ENCODE measurements around the gene PCARE.

The PCARE gene

DNA sequence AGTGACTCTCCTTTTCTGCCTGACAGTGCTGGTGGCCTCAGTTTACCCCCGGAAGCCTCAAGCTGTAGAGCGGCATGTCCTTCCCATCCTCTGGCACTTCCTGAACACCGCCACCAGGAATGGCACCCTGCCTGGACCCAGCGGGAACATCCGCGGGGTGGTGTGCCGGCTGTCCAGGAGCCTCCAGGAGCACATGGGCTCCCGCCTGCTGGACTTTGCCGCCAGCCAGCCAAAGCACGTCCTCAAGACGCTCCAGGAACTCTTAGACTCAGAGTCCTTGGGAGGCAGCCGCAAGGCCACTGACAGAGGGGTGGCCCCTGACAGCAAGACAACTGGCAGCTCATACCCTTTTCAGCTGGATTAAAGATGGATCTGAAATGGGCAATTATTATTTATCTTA is 22.6 kb downstream of the PCARE start:
- no peak for DNase-seq (ENCODE audit: extremely low spot score)
- CTCF ChIA-PET: no interaction called here
- TF ChIP-seq L3MBTL2 (conservative IDR thresholded peaks at IDR 0.05) (no peak), SUZ12 (IDR thresholded peaks at IDR 0.05) (no peak), BHLHE40 (IDR thresholded peaks at IDR 0.05; ENCODE audit: borderline replicate concordance) (no peak), ELF4 (IDR thresholded peaks at IDR 0.05) (no peak), FOXM1 (IDR thresholded peaks at IDR 0.05; ENCODE audit: borderline replicate concordance) (no peak), HDGF (IDR thresholded peaks at IDR 0.05; ENCODE audit: borderline replicate concordance) (no peak), ZNF384 (IDR thresholded peaks at IDR 0.05) (no peak), ARNT (IDR thresholded peaks at IDR 0.05) (no peak), FOXA1 (IDR thresholded peaks at IDR 0.05) (no peak), CTBP1 (IDR thresholded peaks at IDR 0.05; ENCODE audit: borderline replicate concordance) (no peak), FOXK2 (IDR thresholded peaks at IDR 0.05) (no peak), LEF1 (IDR thresholded peaks at IDR 0.05; ENCODE audit: borderline replicate concordance) (no peak), SP1 (IDR thresholded peaks at IDR 0.05) (no peak), TARDBP (IDR thresholded peaks at IDR 0.05) (no peak), NFRKB (IDR thresholded peaks at IDR 0.05) (no peak)
- TF ChIP-seq, protein P1, sequence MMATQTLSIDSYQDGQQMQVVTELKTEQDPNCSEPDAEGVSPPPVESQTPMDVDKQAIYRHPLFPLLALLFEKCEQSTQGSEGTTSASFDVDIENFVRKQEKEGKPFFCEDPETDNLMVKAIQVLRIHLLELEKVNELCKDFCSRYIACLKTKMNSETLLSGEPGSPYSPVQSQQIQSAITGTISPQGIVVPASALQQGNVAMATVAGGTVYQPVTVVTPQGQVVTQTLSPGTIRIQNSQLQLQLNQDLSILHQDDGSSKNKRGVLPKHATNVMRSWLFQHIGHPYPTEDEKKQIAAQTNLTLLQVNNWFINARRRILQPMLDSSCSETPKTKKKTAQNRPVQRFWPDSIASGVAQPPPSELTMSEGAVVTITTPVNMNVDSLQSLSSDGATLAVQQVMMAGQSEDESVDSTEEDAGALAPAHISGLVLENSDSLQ (IDR thresholded peaks at IDR 0.05): no peak
- POLR2A ChIA-PET: no interaction called here

DNA sequence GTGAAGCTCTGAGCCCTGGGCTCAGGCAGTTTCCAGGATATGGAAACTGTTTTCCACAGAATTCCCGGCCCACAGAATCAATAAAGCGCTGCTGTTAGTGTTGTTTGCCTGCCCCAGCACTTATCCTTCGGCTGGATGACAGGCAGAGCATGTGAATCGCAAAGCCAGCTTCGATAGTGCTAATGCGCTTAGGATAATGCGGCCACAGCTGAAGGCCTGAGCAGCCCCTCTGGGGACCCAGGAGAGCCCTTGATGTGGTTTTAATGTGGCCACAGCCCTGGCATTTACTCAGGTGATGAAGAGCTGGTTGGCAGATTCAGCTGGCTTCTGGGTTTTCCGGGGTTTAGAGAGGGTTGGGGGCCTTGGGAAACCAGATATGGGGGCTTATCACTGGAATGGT is 23.7 kb downstream of the PCARE start:
- DNase-seq (ENCODE audit: extremely low spot score): no peak
- ChIA-PET POLR2A (no interaction called here), CTCF (interaction anchor here (0.5 kb wide), 1 partner anchor 1065 kb away, joined by 3 read pairs; no protein-coding TSS in a partner anchor)
- no peak for TF ChIP-seq L3MBTL2 (conservative IDR thresholded peaks at IDR 0.05)
- no peak for TF ChIP-seq ZNF384 (IDR thresholded peaks at IDR 0.05)
- TF ChIP-seq FOXM1 (IDR thresholded peaks at IDR 0.05; ENCODE audit: borderline replicate concordance): no peak
- TF ChIP-seq BHLHE40 (IDR thresholded peaks at IDR 0.05; ENCODE audit: borderline replicate concordance): no peak
- no peak for TF ChIP-seq ARNT (IDR thresholded peaks at IDR 0.05)
- TF ChIP-seq HDGF (IDR thresholded peaks at IDR 0.05; ENCODE audit: borderline replicate concordance): no peak
- TF ChIP-seq LEF1 (IDR thresholded peaks at IDR 0.05; ENCODE audit: borderline replicate concordance): no peak
- TF ChIP-seq CTBP1 (IDR thresholded peaks at IDR 0.05; ENCODE audit: borderline replicate concordance): no peak
- TF ChIP-seq, protein P1 (IDR thresholded peaks at IDR 0.05): no peak
- no peak for TF ChIP-seq NFRKB (IDR thresholded peaks at IDR 0.05)
- TF ChIP-seq ELF4 (IDR thresholded peaks at IDR 0.05): no peak
- no peak for TF ChIP-seq FOXA1 (IDR thresholded peaks at IDR 0.05)
- TF ChIP-seq FOXK2 (IDR thresholded peaks at IDR 0.05): no peak
- no peak for TF ChIP-seq TARDBP (IDR thresholded peaks at IDR 0.05)
- TF ChIP-seq SP1 (IDR thresholded peaks at IDR 0.05): no peak
- no peak for TF ChIP-seq SUZ12 (IDR thresholded peaks at IDR 0.05)

DNA sequence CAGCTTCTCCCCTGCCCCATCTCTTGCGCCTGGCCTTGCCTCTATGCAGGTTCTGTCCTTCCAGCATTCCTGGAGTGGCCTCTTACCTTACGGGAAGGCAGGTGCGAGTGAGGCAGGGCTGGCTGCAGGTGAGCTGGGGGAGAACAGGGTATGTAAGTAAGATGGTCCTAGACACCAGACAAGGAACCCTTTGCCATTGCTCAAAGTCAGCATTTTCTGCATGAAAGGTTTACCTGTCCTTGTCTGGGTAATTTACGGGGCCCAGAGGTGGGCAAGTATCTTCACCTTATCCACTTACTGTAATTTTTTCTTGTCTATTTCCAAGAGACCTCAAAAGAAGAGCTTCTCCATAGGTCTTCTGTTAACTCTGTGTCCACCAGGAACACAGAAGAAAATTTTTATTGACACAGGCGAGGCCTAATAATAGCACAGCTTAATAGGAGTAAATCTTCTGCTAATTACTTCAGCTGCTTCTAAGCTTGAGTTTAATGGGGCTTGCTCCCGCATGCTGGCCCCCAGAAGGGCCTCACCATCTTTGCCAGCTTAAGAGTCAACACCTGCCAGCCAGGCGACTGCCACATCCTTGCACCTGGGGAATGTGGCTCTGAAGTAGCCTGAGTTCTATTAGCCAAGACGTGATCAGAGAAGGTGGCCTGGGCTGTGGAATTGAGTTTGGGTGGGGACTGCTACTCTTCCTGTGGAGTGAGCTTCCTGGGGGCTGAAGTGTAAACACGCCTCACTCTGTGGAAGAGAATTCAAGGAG is 27.1 kb downstream of the PCARE start:
- no peak for TF ChIP-seq ZNF384 (IDR thresholded peaks at IDR 0.05)
- TF ChIP-seq FOXK2 (IDR thresholded peaks at IDR 0.05): no peak
- TF ChIP-seq SUZ12 (IDR thresholded peaks at IDR 0.05): no peak
- no peak for TF ChIP-seq TARDBP (IDR thresholded peaks at IDR 0.05)
- no peak for TF ChIP-seq NFRKB (IDR thresholded peaks at IDR 0.05)
- TF ChIP-seq L3MBTL2 (conservative IDR thresholded peaks at IDR 0.05): no peak
- no peak for TF ChIP-seq FOXM1 (IDR thresholded peaks at IDR 0.05; ENCODE audit: borderline replicate concordance)
- no peak for TF ChIP-seq HDGF (IDR thresholded peaks at IDR 0.05; ENCODE audit: borderline replicate concordance)
- no peak for TF ChIP-seq LEF1 (IDR thresholded peaks at IDR 0.05; ENCODE audit: borderline replicate concordance)
- TF ChIP-seq BHLHE40 (IDR thresholded peaks at IDR 0.05; ENCODE audit: borderline replicate concordance): no peak
- TF ChIP-seq ARNT (IDR thresholded peaks at IDR 0.05): no peak
- TF ChIP-seq CTBP1 (IDR thresholded peaks at IDR 0.05; ENCODE audit: borderline replicate concordance): no peak
- no peak for TF ChIP-seq SP1 (IDR thresholded peaks at IDR 0.05)
- TF ChIP-seq ELF4 (IDR thresholded peaks at IDR 0.05): no peak
- TF ChIP-seq, protein P1 (IDR thresholded peaks at IDR 0.05): no peak
- TF ChIP-seq FOXA1 (IDR thresholded peaks at IDR 0.05): no peak
- ChIA-PET CTCF (no interaction called here), POLR2A (interaction anchor here (1.1 kb wide), 1 partner anchor 9 kb away, joined by 3 read pairs; no protein-coding TSS in a partner anchor)
- no peak for DNase-seq (ENCODE audit: extremely low spot score)

DNA sequence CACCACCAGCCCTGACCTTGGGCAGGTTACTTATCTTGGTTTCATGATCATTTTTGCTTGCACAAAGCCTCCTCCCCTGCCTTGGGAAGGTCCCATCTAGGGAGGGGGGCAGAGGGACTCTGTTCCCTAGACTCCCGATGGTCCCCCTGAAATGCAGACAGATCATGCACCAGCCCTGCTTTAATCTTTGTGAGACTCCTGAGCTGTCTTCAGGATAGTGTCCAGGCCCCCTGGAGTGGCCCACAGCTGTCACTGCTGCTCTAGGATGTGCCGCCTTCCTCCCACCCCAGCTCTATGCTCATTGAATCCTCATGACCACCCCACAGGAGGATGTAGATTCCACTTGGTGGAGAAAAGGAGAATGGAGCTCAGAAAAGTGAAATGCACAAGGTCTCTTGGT is 28.0 kb downstream of the PCARE start:
- ChIA-PET POLR2A (no interaction called here), CTCF (no interaction called here)
- no peak for DNase-seq (ENCODE audit: extremely low spot score)
- TF ChIP-seq HDGF (IDR thresholded peaks at IDR 0.05; ENCODE audit: borderline replicate concordance) (no peak), FOXM1 (IDR thresholded peaks at IDR 0.05; ENCODE audit: borderline replicate concordance) (no peak)

DNA sequence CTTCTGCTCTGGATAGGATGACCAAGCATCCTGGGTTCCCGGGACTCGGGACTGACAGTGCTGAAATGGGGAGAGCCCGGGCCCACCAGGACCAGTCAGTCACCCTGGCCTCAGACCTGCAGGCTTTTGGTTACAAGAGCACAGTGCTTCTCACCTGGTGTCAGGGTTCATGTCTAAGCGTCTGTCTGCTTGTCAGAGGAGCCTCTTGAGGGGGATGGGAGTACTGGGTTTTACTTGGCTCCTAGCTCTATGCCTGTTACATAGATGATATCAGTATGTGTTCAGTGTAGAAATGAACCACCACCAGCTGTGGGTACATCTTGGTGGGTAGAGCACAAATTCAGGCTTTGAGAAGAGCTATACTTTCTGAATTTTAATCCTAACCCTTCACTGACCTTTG is 29.9 kb downstream of the PCARE start:
- TF ChIP-seq ZNF384 (IDR thresholded peaks at IDR 0.05): no peak
- TF ChIP-seq FOXA1 (IDR thresholded peaks at IDR 0.05): no peak
- TF ChIP-seq NFRKB (IDR thresholded peaks at IDR 0.05): no peak
- no peak for TF ChIP-seq BHLHE40 (IDR thresholded peaks at IDR 0.05; ENCODE audit: borderline replicate concordance)
- TF ChIP-seq ARNT (IDR thresholded peaks at IDR 0.05): no peak
- no peak for TF ChIP-seq L3MBTL2 (conservative IDR thresholded peaks at IDR 0.05)
- no peak for TF ChIP-seq HDGF (IDR thresholded peaks at IDR 0.05; ENCODE audit: borderline replicate concordance)
- TF ChIP-seq ELF4 (IDR thresholded peaks at IDR 0.05): no peak
- no peak for TF ChIP-seq SP1 (IDR thresholded peaks at IDR 0.05)
- TF ChIP-seq FOXK2 (IDR thresholded peaks at IDR 0.05): no peak
- TF ChIP-seq, protein P1 (IDR thresholded peaks at IDR 0.05): no peak
- POLR2A ChIA-PET: no interaction called here
- DNase-seq (ENCODE audit: extremely low spot score): no peak
- CTCF ChIA-PET: no interaction called here

All from HEK293T (cell line).